Panc1 (cell line): ENCODE data around the gene SRCAP. TPM values are rescaled to one million over a fixed set of nuclear protein-coding genes. Genes with fewer than 3 reads are reported as not detected.
A peak's percentile ranks its signal among the peaks of the same experiment; 100 is the strongest.

Source experiments
- ATAC-seq: fragments of 200-7000 bp; cut with Tn5 transposase; 2 replicates; pipeline ENCODE4 v1.9.1; 2020; ENCODE audit warnings: mild to moderate bottlenecking, moderate library complexity
- BruUV-seq: library from RNA; stranded (reverse); fragments of 400-500 nt; replicated peaks from 2 replicates; lab custom pipeline; 2021; lab: Mats Ljungman, UMichigan
- CTCF ChIA-PET: fragments of 300-600 bp; sonication (Branson Sonifier 250); formaldehyde crosslinking; loops from one replicate; lab custom pipeline; 2022; ENCODE audit warnings: antibody characterized with exemption; lab: Charles Lee
- POLR2A ChIA-PET: fragments of 300-600 bp; sonication (Branson Sonifier 250); formaldehyde crosslinking; loops from one replicate; lab custom pipeline; 2022; ENCODE audit warnings: antibody characterized with exemption; lab: Charles Lee
- DNase-seq: peaks from one replicate; pipeline ENCODE4 v3.0.0-alpha.2; 2010; ENCODE audit warnings: low read depth, low spot score
- H3K27ac ChIP-seq: 2 replicates; pipeline ENCODE4 v1.5.1; 2011; ENCODE audit warnings: mild to moderate bottlenecking, low read length, inconsistent platforms
- H3K27me3 ChIP-seq: fragments of 200-500 bp; sonication (Bioruptor generic); 2 replicates; pipeline ENCODE4 v1.6.0; 2014; ENCODE audit warnings: low read length, inconsistent platforms; ENCODE audit not compliant: control insufficient read depth, insufficient read depth
- H3K36me3 ChIP-seq: fragments of 200-500 bp; sonication (Bioruptor generic); 2 replicates; pipeline ENCODE4 v1.5.1; 2014; ENCODE audit warnings: inconsistent platforms, mild to moderate bottlenecking, low read length, moderate library complexity; ENCODE audit not compliant: control insufficient read depth, insufficient read depth
- H3K4me1 ChIP-seq: 2 replicates; pipeline ENCODE4 v1.5.1; 2011; ENCODE audit warnings: inconsistent platforms, mild to moderate bottlenecking, low read length, moderate library complexity; ENCODE audit not compliant: control insufficient read depth, insufficient read depth
- H3K4me3 ChIP-seq, 2 experiments: 2 replicates each; pipeline ENCODE4 v1.5.1; 2011 to 2012; ENCODE audit warnings: low read depth in 2 of 2, low read length in 2 of 2, mild to moderate bottlenecking in 2 of 2, inconsistent platforms in 1 of 2, moderate library complexity in 1 of 2
- H3K9me3 ChIP-seq: fragments of 200-500 bp; sonication (Bioruptor generic); 2 replicates; pipeline ENCODE4 v1.5.1; 2014; ENCODE audit warnings: low read depth, mild to moderate bottlenecking, inconsistent platforms, low read length, moderate library complexity; ENCODE audit not compliant: control insufficient read depth, insufficient read depth
- POLR2AphosphoS5 ChIP-seq: IDR thresholded peaks from 2 replicates; pipeline ENCODE4 v1.6.1; 2012; ENCODE audit warnings: mild to moderate bottlenecking, low read depth, low read length, moderate library complexity
- SIN3A ChIP-seq: IDR thresholded peaks from 2 replicates; pipeline ENCODE4 v1.6.1; 2012; ENCODE audit warnings: low read depth, mild to moderate bottlenecking, low read length, moderate library complexity, borderline replicate concordance; ENCODE audit not compliant: insufficient read depth
- TCF7L2 ChIP-seq: IDR thresholded peaks from 2 replicates; pipeline ENCODE4 v1.6.1; 2011; ENCODE audit warnings: mild to moderate bottlenecking, low read depth, low read length, inconsistent platforms
- in situ Hi-C: cut with HindIII; loops from 2 replicates; pipeline ENCODE4 v1.10.0; 2016; ENCODE audit warnings: low sequenced_read_pairs, low pct_unique_long_range_greater_than_20kb
- intact Hi-C: fragments of 100-400 bp; cut with micrococcal nuclease; formaldehyde crosslinking; loops from one replicate; pipeline ENCODE4 v1.10.0; 2022; ENCODE audit not compliant: unreplicated experiment
- total RNA-seq: library from RNA; stranded (reverse); gene quantifications from one replicate; pipeline ENCODE4 v1.2.1, GENCODE V29; 2021; ENCODE audit not compliant: unreplicated experiment
- TF ChIP-seq, protein P1 (sequence below), 2 experiments: IDR thresholded peaks; 2 replicates each; pipeline ENCODE4 v1.6.1; 2011 to 2012; ENCODE audit warnings: low read depth in 2 of 2, control low read depth in 1 of 2, low read length in 1 of 2, mild to moderate bottlenecking in 1 of 2, moderate library complexity in 1 of 2; ENCODE audit not compliant: insufficient read depth in 1 of 2
- TF ChIP-seq, protein P2 (sequence below): fragments of 450-650 bp; IDR thresholded peaks from 2 replicates; pipeline ENCODE4 v1.5.1; 2017; ENCODE audit warnings: mild to moderate bottlenecking

Gene SRCAP
- total RNA-seq, 1 experiment from 2014 or later = 73.6 TPM

DNA sequence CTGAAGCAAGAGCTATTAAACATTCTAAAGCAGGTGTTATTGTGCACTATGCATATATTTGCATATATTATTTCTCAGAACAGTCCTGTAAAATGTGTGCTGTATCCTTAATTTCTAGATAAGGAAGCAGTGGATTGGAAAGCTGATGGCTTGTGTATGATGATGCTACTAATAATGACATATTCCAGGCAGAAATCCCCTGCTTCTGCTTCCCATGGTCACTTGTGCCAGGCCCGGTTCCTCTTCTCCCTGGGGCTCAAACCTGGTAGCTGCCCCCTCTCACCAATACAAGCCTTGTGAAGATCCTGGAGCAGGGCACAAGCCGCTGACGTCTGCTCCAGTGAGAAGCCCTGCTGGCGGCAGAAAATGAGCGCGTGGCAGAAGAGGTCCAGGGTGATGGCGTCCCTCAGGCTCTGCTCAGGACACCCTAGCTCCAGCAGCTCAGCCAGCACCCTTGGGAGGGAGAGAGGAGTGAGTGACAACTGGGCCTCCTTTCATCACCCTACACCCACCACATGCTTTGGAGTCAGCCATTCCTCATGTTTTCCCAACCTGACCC is 61.1 kb downstream of the SRCAP start:
- CTCF ChIA-PET = no interaction called here
- TSS peak; percentile 83 for BruUV-seq
- intact Hi-C loops (no loop called here), in situ Hi-C loops (no loop called here)
- POLR2A ChIA-PET = interaction anchor here (0.5 to 1.0 kb wide), 2 partner anchors 26 to 194 kb away, joined by 3 to 6 read pairs; no protein-coding TSS in a partner anchor
- H3K27me3 ChIP-seq = no peaks in the 10 kb centered on the region
- ATAC-seq (no peak), DNase-seq (no peak)
- no peaks in the 10 kb centered on the region for H3K9me3 ChIP-seq
- H3K4me3 ChIP-seq = peak overlapping the region in 1 of 2 experiments; percentile 98; a peak in 1 of 4 replicates
- peaks cover 16% of the 10 kb centered on the region for H3K36me3 ChIP-seq
- peaks cover 25% of the 10 kb centered on the region for H3K4me1 ChIP-seq
- TF ChIP-seq, protein P1, sequence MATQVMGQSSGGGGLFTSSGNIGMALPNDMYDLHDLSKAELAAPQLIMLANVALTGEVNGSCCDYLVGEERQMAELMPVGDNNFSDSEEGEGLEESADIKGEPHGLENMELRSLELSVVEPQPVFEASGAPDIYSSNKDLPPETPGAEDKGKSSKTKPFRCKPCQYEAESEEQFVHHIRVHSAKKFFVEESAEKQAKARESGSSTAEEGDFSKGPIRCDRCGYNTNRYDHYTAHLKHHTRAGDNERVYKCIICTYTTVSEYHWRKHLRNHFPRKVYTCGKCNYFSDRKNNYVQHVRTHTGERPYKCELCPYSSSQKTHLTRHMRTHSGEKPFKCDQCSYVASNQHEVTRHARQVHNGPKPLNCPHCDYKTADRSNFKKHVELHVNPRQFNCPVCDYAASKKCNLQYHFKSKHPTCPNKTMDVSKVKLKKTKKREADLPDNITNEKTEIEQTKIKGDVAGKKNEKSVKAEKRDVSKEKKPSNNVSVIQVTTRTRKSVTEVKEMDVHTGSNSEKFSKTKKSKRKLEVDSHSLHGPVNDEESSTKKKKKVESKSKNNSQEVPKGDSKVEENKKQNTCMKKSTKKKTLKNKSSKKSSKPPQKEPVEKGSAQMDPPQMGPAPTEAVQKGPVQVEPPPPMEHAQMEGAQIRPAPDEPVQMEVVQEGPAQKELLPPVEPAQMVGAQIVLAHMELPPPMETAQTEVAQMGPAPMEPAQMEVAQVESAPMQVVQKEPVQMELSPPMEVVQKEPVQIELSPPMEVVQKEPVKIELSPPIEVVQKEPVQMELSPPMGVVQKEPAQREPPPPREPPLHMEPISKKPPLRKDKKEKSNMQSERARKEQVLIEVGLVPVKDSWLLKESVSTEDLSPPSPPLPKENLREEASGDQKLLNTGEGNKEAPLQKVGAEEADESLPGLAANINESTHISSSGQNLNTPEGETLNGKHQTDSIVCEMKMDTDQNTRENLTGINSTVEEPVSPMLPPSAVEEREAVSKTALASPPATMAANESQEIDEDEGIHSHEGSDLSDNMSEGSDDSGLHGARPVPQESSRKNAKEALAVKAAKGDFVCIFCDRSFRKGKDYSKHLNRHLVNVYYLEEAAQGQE (IDR thresholded peaks at IDR 0.05; ENCODE audit: insufficient read depth in 1 of 2, low read depth in 2 of 2, low read length in 1 of 2) = no peak
- TF ChIP-seq POLR2AphosphoS5 = no peak; the same call in 1 of the 2 replicates
- TF ChIP-seq SIN3A = no peak
- no peak for TF ChIP-seq TCF7L2
- TF ChIP-seq, protein P2, sequence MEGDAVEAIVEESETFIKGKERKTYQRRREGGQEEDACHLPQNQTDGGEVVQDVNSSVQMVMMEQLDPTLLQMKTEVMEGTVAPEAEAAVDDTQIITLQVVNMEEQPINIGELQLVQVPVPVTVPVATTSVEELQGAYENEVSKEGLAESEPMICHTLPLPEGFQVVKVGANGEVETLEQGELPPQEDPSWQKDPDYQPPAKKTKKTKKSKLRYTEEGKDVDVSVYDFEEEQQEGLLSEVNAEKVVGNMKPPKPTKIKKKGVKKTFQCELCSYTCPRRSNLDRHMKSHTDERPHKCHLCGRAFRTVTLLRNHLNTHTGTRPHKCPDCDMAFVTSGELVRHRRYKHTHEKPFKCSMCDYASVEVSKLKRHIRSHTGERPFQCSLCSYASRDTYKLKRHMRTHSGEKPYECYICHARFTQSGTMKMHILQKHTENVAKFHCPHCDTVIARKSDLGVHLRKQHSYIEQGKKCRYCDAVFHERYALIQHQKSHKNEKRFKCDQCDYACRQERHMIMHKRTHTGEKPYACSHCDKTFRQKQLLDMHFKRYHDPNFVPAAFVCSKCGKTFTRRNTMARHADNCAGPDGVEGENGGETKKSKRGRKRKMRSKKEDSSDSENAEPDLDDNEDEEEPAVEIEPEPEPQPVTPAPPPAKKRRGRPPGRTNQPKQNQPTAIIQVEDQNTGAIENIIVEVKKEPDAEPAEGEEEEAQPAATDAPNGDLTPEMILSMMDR = no peak
- H3K27ac ChIP-seq = no peak overlapping the region

DNA sequence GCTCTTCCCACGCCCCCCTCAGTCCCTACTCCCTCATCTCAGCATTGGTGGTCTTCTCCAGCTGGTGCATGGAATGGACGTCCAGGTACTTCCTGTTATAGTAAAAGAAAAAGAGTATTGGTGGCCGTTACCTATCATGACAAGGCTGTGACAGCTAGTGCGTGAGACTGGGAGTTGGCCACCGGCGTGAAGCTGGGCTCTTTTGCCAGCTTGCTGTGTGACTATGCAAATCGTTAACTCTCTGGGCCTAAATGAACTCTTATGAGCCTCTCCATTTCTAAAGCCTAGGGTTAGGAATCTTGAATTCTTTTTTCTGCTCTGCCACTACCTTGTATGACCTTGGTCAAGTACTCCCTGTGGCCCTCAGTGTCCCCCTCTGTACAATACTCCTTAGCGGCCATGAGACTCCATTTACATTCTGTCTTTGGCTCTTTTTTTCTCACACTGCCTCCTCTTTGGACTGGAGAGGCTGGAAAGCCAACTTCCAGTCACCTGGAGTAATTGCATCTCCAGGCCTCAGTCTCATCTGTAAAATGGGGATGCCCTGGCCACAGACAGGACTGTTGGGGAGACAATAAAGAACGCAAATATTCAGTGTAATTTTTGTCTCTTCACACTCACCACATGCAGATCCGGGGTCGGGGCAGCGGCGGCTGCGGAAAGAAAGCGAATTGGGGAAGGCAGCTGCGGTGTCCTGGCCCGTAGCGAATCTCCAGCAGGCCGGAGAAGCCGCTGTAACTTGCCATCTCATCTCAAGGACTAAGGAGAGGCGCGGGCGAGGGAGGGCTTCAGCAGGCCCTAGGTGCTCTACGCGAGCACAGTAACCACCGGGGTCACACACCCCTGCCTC is 61.8 kb downstream of the SRCAP start:
- no TSS peak for BruUV-seq
- POLR2A ChIA-PET = interaction anchor here (1.0 kb wide), 1 partner anchor 26 kb away, joined by 3 read pairs; no protein-coding TSS in a partner anchor

More for the DNA sequence above, 61.8 kb downstream of the SRCAP start:
- H3K4me1 ChIP-seq = peaks cover 25% of the 10 kb centered on the region
- TF ChIP-seq TCF7L2 (no peak), SIN3A (no peak), POLR2AphosphoS5 (no peak; the same call in 1 of the 2 replicates)
- TF ChIP-seq, protein P2 = no peak
- TF ChIP-seq, protein P1 (IDR thresholded peaks at IDR 0.05; ENCODE audit: insufficient read depth in 1 of 2, low read depth in 2 of 2, low read length in 1 of 2) = no peak
- intact Hi-C loops = no loop called here
- H3K27ac ChIP-seq = peak overlapping the region; percentile 72
- ATAC-seq (no peak; the same call in 1 of the 2 replicates), DNase-seq (no peak)
- peaks cover 22% of the 10 kb centered on the region for H3K36me3 ChIP-seq
- in situ Hi-C loops = no loop called here
- no peaks in the 10 kb centered on the region for H3K27me3 ChIP-seq
- H3K9me3 ChIP-seq = no peaks in the 10 kb centered on the region
- peak overlapping the region; percentile 98 for H3K4me3 ChIP-seq
- CTCF ChIA-PET = interaction anchor here (0.5 kb wide), 1 partner anchor 141 kb away, joined by 5 read pairs; no protein-coding TSS in a partner anchor
